ENCODE data around the gene GPR31. TPM values are rescaled to one million over a fixed set of nuclear protein-coding genes. Genes with fewer than 3 reads are reported as not detected.

The GPR31 gene
- total RNA-seq, 1 donor from 2014 or later = not detected

DNA sequence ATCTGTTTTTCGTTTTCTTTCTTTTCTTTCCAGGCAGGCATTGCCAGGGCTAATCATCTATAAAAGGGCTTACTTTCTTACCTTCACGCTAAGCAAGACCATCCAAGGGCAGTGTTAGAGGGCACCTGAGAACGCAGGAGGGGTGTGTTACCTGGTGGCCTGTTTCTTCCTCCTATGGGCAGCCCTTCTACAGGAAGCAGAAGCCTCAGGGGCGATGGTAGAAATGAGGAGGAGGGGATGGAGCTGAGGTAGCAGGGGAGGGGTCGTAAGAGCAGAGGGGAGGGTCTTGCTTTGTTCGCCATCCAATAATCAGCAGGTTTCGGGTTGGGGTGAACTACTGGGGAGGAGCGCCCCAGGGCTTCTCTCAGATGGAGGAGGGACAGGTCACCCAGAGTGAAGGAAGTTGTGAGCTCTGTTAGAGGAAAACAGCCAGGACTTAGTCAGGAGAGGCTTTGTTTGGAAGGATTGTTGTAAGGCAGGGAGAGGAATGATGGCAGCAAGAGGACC lies 36.4 kb downstream of the GPR31 start:
- no peaks in the 10 kb centered on the region for H3K9me3 ChIP-seq
- no peak overlapping the region for H3K27ac ChIP-seq
- DNase-seq (ENCODE audit: low spot score in 2 of 2) = no peak
- H3K4me1 ChIP-seq = no peaks in the 10 kb centered on the region
- H3K4me3 ChIP-seq = no peak overlapping the region
- H3K27me3 ChIP-seq = no peaks in the 10 kb centered on the region
- TF ChIP-seq, protein P1, sequence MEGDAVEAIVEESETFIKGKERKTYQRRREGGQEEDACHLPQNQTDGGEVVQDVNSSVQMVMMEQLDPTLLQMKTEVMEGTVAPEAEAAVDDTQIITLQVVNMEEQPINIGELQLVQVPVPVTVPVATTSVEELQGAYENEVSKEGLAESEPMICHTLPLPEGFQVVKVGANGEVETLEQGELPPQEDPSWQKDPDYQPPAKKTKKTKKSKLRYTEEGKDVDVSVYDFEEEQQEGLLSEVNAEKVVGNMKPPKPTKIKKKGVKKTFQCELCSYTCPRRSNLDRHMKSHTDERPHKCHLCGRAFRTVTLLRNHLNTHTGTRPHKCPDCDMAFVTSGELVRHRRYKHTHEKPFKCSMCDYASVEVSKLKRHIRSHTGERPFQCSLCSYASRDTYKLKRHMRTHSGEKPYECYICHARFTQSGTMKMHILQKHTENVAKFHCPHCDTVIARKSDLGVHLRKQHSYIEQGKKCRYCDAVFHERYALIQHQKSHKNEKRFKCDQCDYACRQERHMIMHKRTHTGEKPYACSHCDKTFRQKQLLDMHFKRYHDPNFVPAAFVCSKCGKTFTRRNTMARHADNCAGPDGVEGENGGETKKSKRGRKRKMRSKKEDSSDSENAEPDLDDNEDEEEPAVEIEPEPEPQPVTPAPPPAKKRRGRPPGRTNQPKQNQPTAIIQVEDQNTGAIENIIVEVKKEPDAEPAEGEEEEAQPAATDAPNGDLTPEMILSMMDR (IDR thresholded peaks at IDR 0.05) = no peak
- intact Hi-C loops (cut with DNase I) = no loop called here
- H3K36me3 ChIP-seq = no peaks in the 10 kb centered on the region

DNA sequence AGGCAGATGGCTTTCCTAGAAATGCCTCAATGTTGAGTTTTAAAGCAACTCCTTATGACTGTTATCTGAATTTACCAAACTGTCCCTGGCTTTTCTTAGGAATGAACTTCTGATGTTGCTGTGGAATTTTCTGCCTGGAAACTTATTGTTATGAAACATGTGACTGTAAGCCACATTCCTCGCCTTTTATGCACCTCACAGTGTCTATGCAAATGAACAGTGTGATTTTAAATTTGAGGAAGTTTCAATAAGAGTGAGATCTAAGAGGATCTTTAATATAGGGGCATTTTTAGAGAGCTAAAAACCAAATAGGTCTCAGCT lies 37.2 kb downstream of the GPR31 start:
- no peaks in the 10 kb centered on the region for H3K36me3 ChIP-seq
- H3K27me3 ChIP-seq = no peaks in the 10 kb centered on the region
- DNase-seq (ENCODE audit: low spot score in 2 of 2) = no peak
- no peaks in the 10 kb centered on the region for H3K4me1 ChIP-seq
- intact Hi-C loops (cut with DNase I) = no loop called here
- H3K4me3 ChIP-seq = no peak overlapping the region
- TF ChIP-seq, protein P1 (IDR thresholded peaks at IDR 0.05) = no peak
- H3K9me3 ChIP-seq = no peaks in the 10 kb centered on the region
- H3K27ac ChIP-seq = no peak overlapping the region

DNA sequence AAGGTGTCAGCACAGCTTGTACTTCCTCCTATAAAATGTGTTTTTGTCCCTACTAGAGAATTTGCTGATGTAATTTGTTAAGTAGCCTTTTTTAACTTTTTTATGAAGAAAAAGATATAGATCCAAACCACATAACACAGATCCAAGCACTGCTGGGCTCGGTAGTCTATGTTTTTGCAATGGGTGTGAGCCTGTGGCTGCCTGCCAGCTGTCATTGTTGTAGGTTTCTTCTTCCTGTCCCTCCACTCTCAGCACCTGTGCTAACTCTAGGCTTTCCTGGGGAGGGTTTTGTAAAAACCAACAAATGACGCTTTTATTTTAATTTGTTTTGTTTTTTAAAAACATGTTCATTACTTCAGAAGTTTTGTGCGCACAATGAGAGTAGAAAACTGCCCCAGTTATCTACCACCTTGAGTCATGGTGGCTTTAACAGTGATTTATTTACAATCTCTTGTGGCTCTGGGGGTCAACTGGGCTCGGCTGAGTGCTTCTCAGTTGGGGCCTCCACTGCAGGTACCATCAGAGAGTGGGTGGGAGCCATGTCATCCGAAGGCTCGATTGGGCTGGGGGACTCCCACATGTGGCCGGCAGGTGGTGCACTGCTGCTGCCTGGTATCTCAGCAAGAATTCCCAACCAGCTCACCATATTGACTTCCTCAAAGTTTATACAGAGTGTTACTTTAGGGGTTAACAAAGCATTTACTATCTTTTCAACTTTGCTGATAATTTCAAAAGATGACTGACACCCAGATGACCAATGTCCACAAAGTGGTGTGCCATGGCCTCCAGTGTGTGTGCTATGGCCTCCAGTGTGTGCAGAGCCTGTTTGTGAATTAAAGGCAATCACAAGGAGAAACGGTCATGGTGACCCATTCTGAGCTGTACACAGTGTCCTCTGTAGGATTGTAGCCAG lies 37.9 kb downstream of the GPR31 start:
- H3K36me3 ChIP-seq = no peaks in the 10 kb centered on the region
- H3K4me3 ChIP-seq = no peak overlapping the region
- TF ChIP-seq, protein P1 (IDR thresholded peaks at IDR 0.05) = no peak
- H3K9me3 ChIP-seq = no peaks in the 10 kb centered on the region
- intact Hi-C loops (cut with DNase I) = no loop called here
- DNase-seq (ENCODE audit: low spot score in 2 of 2) = no peak
- no peaks in the 10 kb centered on the region for H3K4me1 ChIP-seq
- no peaks in the 10 kb centered on the region for H3K27me3 ChIP-seq
- no peak overlapping the region for H3K27ac ChIP-seq

DNA sequence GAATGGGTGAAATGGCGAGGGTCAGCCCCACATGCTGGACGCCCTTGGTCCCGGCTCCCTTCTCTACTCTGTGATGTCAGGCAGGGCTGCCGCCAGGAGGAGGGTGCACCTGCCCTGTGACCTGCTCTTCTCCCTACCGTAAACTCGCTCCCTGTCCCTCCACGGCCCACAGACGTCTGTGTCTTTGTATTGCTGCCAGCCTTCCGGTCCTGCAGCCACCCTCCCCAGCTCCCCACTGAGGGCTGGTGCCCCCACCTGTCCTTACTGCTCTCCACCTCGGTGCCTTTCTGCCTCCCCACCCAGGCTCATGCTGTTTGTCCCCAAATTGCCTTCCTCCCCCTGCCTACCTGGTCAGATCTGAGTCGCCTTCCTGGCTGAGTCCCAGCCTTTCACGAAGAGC lies 38.9 kb downstream of the GPR31 start:
- Histone ChIP-seq H3K4me3 (no peak overlapping the region), H3K27ac (no peak overlapping the region), H3K27me3 (no peaks in the 10 kb centered on the region), H3K4me1 (no peaks in the 10 kb centered on the region), H3K9me3 (no peaks in the 10 kb centered on the region), H3K36me3 (no peaks in the 10 kb centered on the region)
- DNase-seq (ENCODE audit: low spot score in 2 of 2) = no peak
- TF ChIP-seq, protein P1 (IDR thresholded peaks at IDR 0.05) = no peak
- intact Hi-C loops (cut with DNase I) = no loop called here

DNA sequence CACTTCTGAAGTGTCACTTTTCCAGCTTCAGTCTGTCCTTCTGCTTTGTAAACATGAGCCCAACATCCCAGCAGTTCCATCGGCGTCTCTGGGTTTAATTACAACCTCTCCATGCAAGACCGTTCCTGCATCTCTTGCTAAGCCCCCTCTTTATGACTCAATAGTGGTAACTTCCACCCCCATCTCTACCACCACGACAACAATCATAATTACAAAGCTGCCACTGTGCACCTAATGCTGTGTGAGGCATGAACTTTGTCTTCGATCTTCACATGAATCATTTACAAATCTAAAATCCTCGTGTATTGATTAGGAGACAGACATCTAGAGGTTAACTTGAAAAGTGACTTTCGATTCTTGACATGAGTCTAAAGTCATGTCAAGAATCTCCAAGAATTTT lies 39.8 kb downstream of the GPR31 start:
- Histone ChIP-seq H3K4me3 (no peak overlapping the region), H3K27me3 (no peaks in the 10 kb centered on the region), H3K4me1 (no peaks in the 10 kb centered on the region), H3K36me3 (no peaks in the 10 kb centered on the region), H3K27ac (no peak overlapping the region), H3K9me3 (no peaks in the 10 kb centered on the region)
- no peak for DNase-seq (ENCODE audit: low spot score in 2 of 2)
- intact Hi-C loops (cut with DNase I) = no loop called here
- TF ChIP-seq, protein P1 (IDR thresholded peaks at IDR 0.05) = no peak
